ENCODE data around the gene SOCS1. TPM values are rescaled to one million over a fixed set of nuclear protein-coding genes. Genes with fewer than 3 reads are reported as not detected.
A peak's percentile ranks its signal among the peaks of the same experiment; 100 is the strongest.

Gene SOCS1
- total and polyA plus RNA-seq, 4 donors, result 13.8 to 39.7 (median 23.6) TPM

GRCh38 chr16:11257131-11257938 is 1.3 kb upstream of the SOCS1 start:
- DNase-seq (peak; percentile 87 to 94 (median 90)), ATAC-seq (ENCODE audit: insufficient read depth, low FRiP score) (peak; percentile 24)
- Histone ChIP-seq H3K9ac (ENCODE audit: insufficient read depth in 1 of 2, low read length in 2 of 2) (peak overlapping the region in 1 of 2 donors; percentile 67), H3K4me3 (peak overlapping the region; percentile 68), H3K4me1 (ENCODE audit: control insufficient read depth in 5 of 5, insufficient read depth in 5 of 5, low read length in 5 of 5) (peaks cover 0 to 40% (median 11%) of the 10 kb centered on the region in 5 donors), H3K36me3 (ENCODE audit: control insufficient read depth in 4 of 4, insufficient read depth in 4 of 4, low read length in 4 of 4) (peaks cover 0 to 29% (median 10%) of the 10 kb centered on the region in 4 donors), H3K27me3 (ENCODE audit: control insufficient read depth in 3 of 3, insufficient read depth in 3 of 3, low read length in 2 of 3) (no peaks in the 10 kb centered on the region), H3K9me3 (ENCODE audit: control insufficient read depth in 4 of 4, insufficient read depth in 3 of 4, low read length in 3 of 4) (no peaks in the 10 kb centered on the region), H3K27ac (ENCODE audit: low read depth in 1 of 2, low read length in 1 of 2) (peak overlapping the region; percentile 97 to 98)
- 26 to 28% methylated on average over 21 of the region's 21 CpGs for WGBS, 2 donors
- peak; percentile 65 for TF ChIP-seq CTCF (IDR thresholded peaks at IDR 0.05; ENCODE audit: control extremely low read depth, extremely low read depth)

- H3K27ac ChIP-seq (ENCODE audit: low read depth in 1 of 2, low read length in 1 of 2), result peak overlapping the region; percentile 97 to 98
- no peak for TF ChIP-seq CTCF (IDR thresholded peaks at IDR 0.05; ENCODE audit: control extremely low read depth, extremely low read depth)
- ATAC-seq (ENCODE audit: insufficient read depth, low FRiP score) (peak; percentile 12), DNase-seq (peak in 2 of 3 donors; percentile 65 to 66)
- H3K4me1 ChIP-seq (ENCODE audit: control insufficient read depth in 5 of 5, insufficient read depth in 5 of 5, low read length in 5 of 5), result peaks cover 0 to 46% (median 11%) of the 10 kb centered on the region in 5 donors
- H3K4me3 ChIP-seq, result peak overlapping the region; percentile 68
- no peaks in the 10 kb centered on the region for H3K27me3 ChIP-seq (ENCODE audit: control insufficient read depth in 3 of 3, insufficient read depth in 3 of 3, low read length in 2 of 3)
- no peaks in the 10 kb centered on the region for H3K9me3 ChIP-seq (ENCODE audit: control insufficient read depth in 4 of 4, insufficient read depth in 3 of 4, low read length in 3 of 4)
- peak overlapping the region in 1 of 2 donors; percentile 77 for H3K9ac ChIP-seq (ENCODE audit: insufficient read depth in 1 of 2, low read length in 2 of 2)
- H3K36me3 ChIP-seq (ENCODE audit: control insufficient read depth in 4 of 4, insufficient read depth in 4 of 4, low read length in 4 of 4), result peaks cover 0 to 33% (median 10%) of the 10 kb centered on the region in 4 donors
- WGBS, 2 donors, result 0 to 1% methylated on average over 17 to 32 of the region's 32 CpGs
Measured at GRCh38 chr16:11256661-11257130, 692 bp upstream of the SOCS1 start.

GRCh38 chr16:11254913-11255736 is 879 bp downstream of the SOCS1 start:
- Histone ChIP-seq H3K4me1 (ENCODE audit: control insufficient read depth in 5 of 5, insufficient read depth in 5 of 5, low read length in 5 of 5) (peaks cover 0 to 47% (median 11%) of the 10 kb centered on the region in 5 donors), H3K9me3 (ENCODE audit: control insufficient read depth in 4 of 4, insufficient read depth in 3 of 4, low read length in 3 of 4) (no peaks in the 10 kb centered on the region), H3K9ac (ENCODE audit: insufficient read depth in 1 of 2, low read length in 2 of 2) (peak overlapping the region in 1 of 2 donors; percentile 17), H3K4me3 (peak overlapping the region; percentile 73), H3K27me3 (ENCODE audit: control insufficient read depth in 3 of 3, insufficient read depth in 3 of 3, low read length in 2 of 3) (no peaks in the 10 kb centered on the region), H3K36me3 (ENCODE audit: control insufficient read depth in 4 of 4, insufficient read depth in 4 of 4, low read length in 4 of 4) (peaks cover 0 to 33% (median 10%) of the 10 kb centered on the region in 4 donors), H3K27ac (ENCODE audit: low read depth in 1 of 2, low read length in 1 of 2) (peak overlapping the region; percentile 64 to 87)
- 2 to 4% methylated on average over 93 to 105 of the region's 105 CpGs for WGBS, 2 donors
- TF ChIP-seq CTCF (IDR thresholded peaks at IDR 0.05; ENCODE audit: control extremely low read depth, extremely low read depth), result no peak
- DNase-seq (peak; percentile 53 to 68 (median 54)), ATAC-seq (ENCODE audit: insufficient read depth, low FRiP score) (no peak)
